ENCODE measurements around the gene NFIA. TPM values are rescaled to one million over a fixed set of nuclear protein-coding genes. Genes with fewer than 3 reads are reported as not detected.
"Not testable (repeated sequence)": the region's sequence is repeated elsewhere in the genome, so short reads cannot be mapped to it uniquely, and the experiment has no call there.

NFIA gene
- total and polyA plus RNA-seq, 2 of the 13 experiments (the other 11 are each of a cell fraction or from before 2014, with no cell fraction given): 14.7 to 28.5 TPM

DNA sequence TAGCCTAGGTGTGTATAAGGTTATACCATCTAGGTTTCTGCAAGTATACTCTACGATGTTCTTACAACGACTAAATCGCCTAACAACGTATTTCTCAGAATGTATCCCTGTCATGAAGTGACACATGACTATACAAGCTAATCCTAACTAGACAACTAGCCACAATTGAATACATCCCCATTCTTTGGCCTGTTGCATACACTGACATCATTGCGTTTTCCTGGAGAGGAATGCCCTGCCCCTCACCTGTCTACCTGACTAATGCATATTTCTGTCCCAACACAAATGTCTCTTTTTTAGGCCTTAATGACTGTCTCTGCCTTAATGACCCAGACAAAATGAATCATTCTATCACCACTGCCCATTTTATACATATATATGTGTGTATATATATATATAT, 8.5 kb upstream of the NFIA start:
- Histone ChIP-seq H3K36me3 (replicated peaks in 1 of 2; ENCODE audit: control insufficient read depth in 1 of 2, insufficient read depth in 2 of 2, low read length in 2 of 2) (no peaks in the 10 kb centered on the region), H3K27ac (ENCODE audit: extremely low read length, insufficient read depth, low read length) (no peak overlapping the region), H3K27me3 (ENCODE audit: control insufficient read depth in 1 of 2, insufficient read depth in 2 of 2, low read length in 2 of 2) (no peaks in the 10 kb centered on the region), H3K9ac (ENCODE audit: insufficient read depth, low read depth, low read length) (no peak overlapping the region), H2AFZ (ENCODE audit: low read length) (no peak overlapping the region), H3K4me1 (ENCODE audit: insufficient read depth, low read length) (peaks cover 24% of the 10 kb centered on the region), H3K4me3 (replicated peaks in 1 of 3; ENCODE audit: insufficient read depth in 1 of 3, low read depth in 2 of 3, low read length in 3 of 3) (no peak overlapping the region), H3K4me2 (ENCODE audit: low read depth, low read length) (no peak overlapping the region), H3K9me3 (ENCODE audit: low read length) (no peaks in the 10 kb centered on the region), H3K79me2 (ENCODE audit: insufficient read depth, low read length) (peaks cover 2% of the 10 kb centered on the region), H4K20me1 (ENCODE audit: insufficient read depth, low read length) (no peaks in the 10 kb centered on the region)
- intact Hi-C loops (cut with micrococcal nuclease; ENCODE audit: unreplicated experiment): no loop called here
- ChIA-PET CTCF (ENCODE audit: low intra/inter-chr PET ratio, low total read pairs) (no interaction called here), POLR2A (no interaction called here)
- 84% methylated on average over 5 of the region's 5 CpGs for WGBS (ENCODE audit: low lambda C conversion rate)
- no peak for TF ChIP-seq FIP1L1 (IDR thresholded peaks at IDR 0.05; ENCODE audit: borderline replicate concordance, insufficient read depth, low read depth, low read length)
- no peak for TF ChIP-seq ZMYM2 (CRISPR knock-in tag; IDR thresholded peaks at IDR 0.05)
- no peak for TF ChIP-seq ZNF501 (CRISPR knock-in tag; IDR thresholded peaks at IDR 0.05)
- TF ChIP-seq ZNF431 (CRISPR knock-in tag; IDR thresholded peaks at IDR 0.05; ENCODE audit: borderline replicate concordance, low read depth): no peak
- TF ChIP-seq, protein P1, sequence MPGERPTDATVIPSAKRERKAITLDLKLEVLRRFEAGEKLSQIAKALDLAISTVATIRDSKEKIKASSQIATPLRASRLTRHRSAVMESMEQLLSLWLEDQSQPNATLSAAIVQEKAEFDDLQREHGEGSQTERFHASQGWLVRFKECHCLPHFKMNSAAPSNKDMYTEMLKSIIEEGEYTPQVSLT (CRISPR knock-in tag; IDR thresholded peaks at IDR 0.05; ENCODE audit: borderline replicate concordance, low read depth): no peak
- no peak for TF ChIP-seq PHB2 (IDR thresholded peaks at IDR 0.05; ENCODE audit: partially characterized antibody)
- no peak for TF ChIP-seq ZNF510 (CRISPR knock-in tag; IDR thresholded peaks at IDR 0.05; ENCODE audit: low read depth)
- DNase-seq (ENCODE audit: low spot score): no peak
- ATAC-seq: no peak
- FAIRE-seq: no peak
- BruUV-seq (replicated peaks): no TSS peak
- in situ Hi-C loops (cut with HindIII; ENCODE audit: extremely low pct_ligation_motif_present, low pct_unique_long_range_greater_than_20kb): no loop called here

DNA sequence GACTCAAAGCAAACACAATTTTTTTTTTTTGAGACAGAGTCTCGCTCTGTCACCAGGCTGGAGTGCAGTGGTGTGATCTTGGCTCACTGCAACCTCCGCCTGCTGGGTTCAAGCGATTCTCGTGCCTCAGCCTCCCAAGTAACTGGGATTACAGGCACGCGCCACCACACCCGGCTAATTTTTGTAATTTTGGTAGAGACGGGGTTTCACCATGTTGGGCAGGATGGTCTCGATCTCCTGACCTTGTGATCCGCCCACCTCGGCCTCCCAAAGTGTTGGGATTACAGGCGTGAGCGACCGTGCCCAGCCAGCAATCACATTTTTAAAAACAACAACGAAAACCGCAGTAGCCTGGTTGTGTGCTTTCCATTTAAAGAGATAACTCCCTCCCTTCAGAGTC, 6.5 kb upstream of the NFIA start:
- DNase-seq (ENCODE audit: low spot score); BruUV-seq (replicated peaks); in situ Hi-C loops (cut with HindIII; ENCODE audit: extremely low pct_ligation_motif_present, low pct_unique_long_range_greater_than_20kb); ATAC-seq; POLR2A ChIA-PET; CTCF ChIA-PET (ENCODE audit: low intra/inter-chr PET ratio, low total read pairs); FAIRE-seq; H3K9me3 ChIP-seq (ENCODE audit: low read length); H4K20me1 ChIP-seq (ENCODE audit: insufficient read depth, low read length); H3K36me3 ChIP-seq (replicated peaks in 1 of 2; ENCODE audit: control insufficient read depth in 1 of 2, insufficient read depth in 2 of 2, low read length in 2 of 2); H3K27me3 ChIP-seq (ENCODE audit: control insufficient read depth in 1 of 2, insufficient read depth in 2 of 2, low read length in 2 of 2): not testable (repeated sequence)
- Histone ChIP-seq H3K4me3 (replicated peaks in 1 of 3; ENCODE audit: insufficient read depth in 1 of 3, low read depth in 2 of 3, low read length in 3 of 3) (peak overlapping the region; percentile 72 to 92 (median 80)), H2AFZ (ENCODE audit: low read length) (peak overlapping the region; percentile 65), H3K4me2 (ENCODE audit: low read depth, low read length) (peak overlapping the region; percentile 89), H3K9ac (ENCODE audit: insufficient read depth, low read depth, low read length) (peak overlapping the region; percentile 70), H3K4me1 (ENCODE audit: insufficient read depth, low read length) (peaks cover 37% of the 10 kb centered on the region), H3K79me2 (ENCODE audit: insufficient read depth, low read length) (peaks cover 11% of the 10 kb centered on the region), H3K27ac (ENCODE audit: extremely low read length, insufficient read depth, low read length) (peak overlapping the region; percentile 90)
- WGBS (ENCODE audit: low lambda C conversion rate): 10% methylated on average over 11 of the region's 16 CpGs
- intact Hi-C loops (cut with micrococcal nuclease; ENCODE audit: unreplicated experiment): loop anchor here (2.0 to 5.0 kb wide), 2 partner anchors 19 to 36 kb away; no protein-coding TSS in a partner anchor
- TF ChIP-seq ZMYM3 (CRISPR knock-in tag; IDR thresholded peaks at IDR 0.05): peak; percentile 93
- TF ChIP-seq RCOR2 (CRISPR knock-in tag; IDR thresholded peaks at IDR 0.05): 0 out of 2 replicates have a peak, but pooled peaks have one; percentile 28
- peak; percentile 72; the same call in 1 of the 2 replicates for TF ChIP-seq KDM1A (CRISPR knock-in tag; IDR thresholded peaks at IDR 0.05)
- TF ChIP-seq, protein P2, sequence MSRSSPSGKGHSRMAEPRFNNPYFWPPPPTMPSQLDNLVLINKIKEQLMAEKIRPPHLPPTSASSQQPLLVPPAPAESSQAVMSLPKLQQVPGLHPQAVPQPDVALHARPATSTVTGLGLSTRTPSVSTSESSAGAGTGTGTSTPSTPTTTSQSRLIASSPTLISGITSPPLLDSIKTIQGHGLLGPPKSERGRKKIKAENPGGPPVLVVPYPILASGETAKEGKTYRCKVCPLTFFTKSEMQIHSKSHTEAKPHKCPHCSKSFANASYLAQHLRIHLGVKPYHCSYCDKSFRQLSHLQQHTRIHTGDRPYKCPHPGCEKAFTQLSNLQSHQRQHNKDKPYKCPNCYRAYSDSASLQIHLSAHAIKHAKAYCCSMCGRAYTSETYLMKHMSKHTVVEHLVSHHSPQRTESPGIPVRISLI (CRISPR knock-in tag; IDR thresholded peaks at IDR 0.05; ENCODE audit: borderline replicate concordance): 0 out of 2 replicates have a peak, but pooled peaks have one; percentile 50
- TF ChIP-seq, protein P3, sequence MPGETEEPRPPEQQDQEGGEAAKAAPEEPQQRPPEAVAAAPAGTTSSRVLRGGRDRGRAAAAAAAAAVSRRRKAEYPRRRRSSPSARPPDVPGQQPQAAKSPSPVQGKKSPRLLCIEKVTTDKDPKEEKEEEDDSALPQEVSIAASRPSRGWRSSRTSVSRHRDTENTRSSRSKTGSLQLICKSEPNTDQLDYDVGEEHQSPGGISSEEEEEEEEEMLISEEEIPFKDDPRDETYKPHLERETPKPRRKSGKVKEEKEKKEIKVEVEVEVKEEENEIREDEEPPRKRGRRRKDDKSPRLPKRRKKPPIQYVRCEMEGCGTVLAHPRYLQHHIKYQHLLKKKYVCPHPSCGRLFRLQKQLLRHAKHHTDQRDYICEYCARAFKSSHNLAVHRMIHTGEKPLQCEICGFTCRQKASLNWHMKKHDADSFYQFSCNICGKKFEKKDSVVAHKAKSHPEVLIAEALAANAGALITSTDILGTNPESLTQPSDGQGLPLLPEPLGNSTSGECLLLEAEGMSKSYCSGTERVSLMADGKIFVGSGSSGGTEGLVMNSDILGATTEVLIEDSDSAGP (CRISPR knock-in tag; IDR thresholded peaks at IDR 0.05; ENCODE audit: borderline replicate concordance): 0 out of 2 replicates have a peak, but pooled peaks have one; percentile 25
- TF ChIP-seq HDAC2 (CRISPR knock-in tag; IDR thresholded peaks at IDR 0.05): peak; percentile 30; the same call in 1 of the 2 replicates
- TF ChIP-seq ZMYM2 (CRISPR knock-in tag; IDR thresholded peaks at IDR 0.05): peak; percentile 60; the same call in 1 of the 2 replicates
- peak; percentile 96 for TF ChIP-seq ZNF460 (CRISPR knock-in tag; IDR thresholded peaks at IDR 0.05; ENCODE audit: borderline replicate concordance)
- TF ChIP-seq ADNP (CRISPR knock-in tag; IDR thresholded peaks at IDR 0.05): 0 out of 2 replicates have a peak, but pooled peaks have one; percentile 22
